DND-41 (cell line): ENCODE results near the gene PTPRR.
"Not testable (repeated sequence)": the region's sequence is repeated elsewhere in the genome, so short reads cannot be mapped to it uniquely, and the experiment has no call there.

Experiments
- ATAC-seq: fragments of 200-7000 bp; cut with Tn5 transposase; 3 replicates; pipeline ENCODE4 v1.9.1; 2021; ENCODE audit warnings: low read depth; ENCODE audit not compliant: insufficient read depth
- DNase-seq: peaks from one replicate; pipeline ENCODE4 v3.0.0-alpha.2; 2020
- H2AFZ ChIP-seq: 2 replicates; pipeline ENCODE4 v1.6.0; 2012; ENCODE audit warnings: low read depth, low read length
- H3K27ac ChIP-seq: 2 replicates; pipeline ENCODE4 v1.5.1; 2012; ENCODE audit warnings: low read length, inconsistent platforms
- H3K27me3 ChIP-seq: fragments of 200-600 bp; sonication (generic); 2 replicates; pipeline ENCODE4 v1.6.0; 2012; ENCODE audit warnings: low read length, mild to moderate bottlenecking, inconsistent platforms; ENCODE audit not compliant: insufficient read depth, poor library complexity
- H3K36me3 ChIP-seq: 2 replicates; pipeline ENCODE4 v1.5.1; 2012; ENCODE audit warnings: low read length, inconsistent platforms; ENCODE audit not compliant: insufficient read depth
- H3K4me1 ChIP-seq: 2 replicates; pipeline ENCODE4 v1.5.1; 2012; ENCODE audit warnings: mild to moderate bottlenecking, low read length; ENCODE audit not compliant: insufficient read depth
- H3K4me2 ChIP-seq: 2 replicates; pipeline ENCODE4 v1.6.0; 2012; ENCODE audit warnings: mild to moderate bottlenecking, moderate library complexity, low read length, inconsistent platforms; ENCODE audit not compliant: insufficient read depth
- H3K4me3 ChIP-seq, 2 experiments: fragments of 200-600 bp in 1 of 2; shearing (Covaris generic) in 1 of 2; 2 replicates each; pipeline ENCODE4 v1.5.1; 2012 to 2016; ENCODE audit warnings: inconsistent platforms in 2 of 2, low read length in 2 of 2, mild to moderate bottlenecking in 2 of 2, low read depth in 1 of 2, moderate library complexity in 1 of 2
- H3K79me2 ChIP-seq: 2 replicates; pipeline ENCODE4 v1.6.0; 2012; ENCODE audit warnings: low read length, inconsistent platforms; ENCODE audit not compliant: insufficient read depth
- H3K9ac ChIP-seq: 2 replicates; pipeline ENCODE4 v1.6.0; 2012; ENCODE audit warnings: low read depth, mild to moderate bottlenecking, inconsistent platforms, low read length, moderate library complexity
- H3K9me3 ChIP-seq: 2 replicates; pipeline ENCODE4 v1.5.1; 2012; ENCODE audit warnings: low read length, moderate library complexity, mild to moderate bottlenecking, inconsistent platforms; ENCODE audit not compliant: insufficient read depth, severe bottlenecking
- H4K20me1 ChIP-seq: 2 replicates; pipeline ENCODE4 v1.6.0; 2012; ENCODE audit warnings: low read length; ENCODE audit not compliant: insufficient read depth
- CTCF ChIP-seq: IDR thresholded peaks from 2 replicates; pipeline ENCODE4 v1.5.1; 2012; ENCODE audit warnings: borderline replicate concordance, low read length, moderate library complexity, mild to moderate bottlenecking; ENCODE audit not compliant: poor library complexity, severe bottlenecking; ENCODE audit errors: extremely low read depth
- EZH2 ChIP-seq: IDR thresholded peaks from 3 replicates; pipeline ENCODE4 v1.6.1; 2012; ENCODE audit warnings: borderline replicate concordance, low read depth, mild to moderate bottlenecking, moderate library complexity, low read length, inconsistent platforms; ENCODE audit not compliant: severe bottlenecking

PTPRR gene

DNA sequence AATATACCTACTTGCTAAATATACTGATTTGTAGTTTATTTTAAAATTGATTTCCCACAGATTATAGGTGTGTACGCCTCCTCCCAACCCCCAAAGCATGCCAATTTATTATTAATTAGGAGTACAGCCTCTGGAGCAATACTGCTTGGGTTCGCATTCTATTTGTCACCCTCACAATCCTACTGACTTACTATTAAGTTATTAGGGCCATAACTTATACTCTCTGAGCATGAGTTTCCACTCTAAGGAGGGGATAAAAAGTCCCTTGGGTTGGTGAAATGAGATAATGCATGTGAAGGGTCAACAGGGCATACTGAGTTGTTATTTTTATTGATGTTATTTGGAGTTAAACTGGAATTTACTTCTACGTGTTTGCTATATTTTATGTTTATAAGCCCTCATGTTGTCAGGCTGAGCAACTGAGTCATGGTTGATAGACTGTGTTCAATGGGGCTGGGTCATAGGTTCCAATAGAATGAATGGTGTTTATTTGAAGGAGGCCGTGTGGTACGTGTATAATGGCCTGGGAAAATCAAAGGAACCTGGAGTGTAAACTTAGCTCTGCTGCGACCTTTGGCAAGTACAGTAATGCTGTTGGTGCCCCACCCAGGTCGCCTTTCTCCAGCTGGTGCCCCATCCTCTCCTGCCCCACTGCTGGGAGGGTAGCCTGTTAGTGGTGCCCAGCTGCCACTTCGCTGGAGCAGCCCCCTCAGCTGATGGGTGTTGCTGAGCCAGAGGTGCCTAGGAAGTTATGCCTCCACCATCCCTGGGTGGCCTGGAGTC, 184.0 kb downstream of the PTPRR start:
- Histone ChIP-seq H3K27me3 (no peaks in the 10 kb centered on the region), H2AFZ (no peak overlapping the region), H3K79me2 (no peaks in the 10 kb centered on the region), H3K27ac (no peak overlapping the region), H3K9ac (no peak overlapping the region), H4K20me1 (no peaks in the 10 kb centered on the region), H3K9me3 (no peaks in the 10 kb centered on the region), H3K36me3 (no peaks in the 10 kb centered on the region), H3K4me1 (no peaks in the 10 kb centered on the region), H3K4me3 (no peak overlapping the region), H3K4me2 (no peak overlapping the region)
- ATAC-seq: no peak
- no peak for DNase-seq
- TF ChIP-seq CTCF (no peak), EZH2 (no peak)

- not testable (repeated sequence) for H4K20me1 ChIP-seq, H3K9me3 ChIP-seq, H3K4me1 ChIP-seq, DNase-seq, H2AFZ ChIP-seq, H3K27me3 ChIP-seq, ATAC-seq, H3K79me2 ChIP-seq, H3K4me2 ChIP-seq, H3K4me3 ChIP-seq, H3K27ac ChIP-seq, H3K36me3 ChIP-seq, H3K9ac ChIP-seq
These were observed 185.3 kb downstream of the PTPRR start for GRCh38 chr12:70735197-70735596.

GRCh38 chr12:70733385-70733784, 187.2 kb downstream of the PTPRR start:
- Histone ChIP-seq H3K27ac (no peak overlapping the region), H3K36me3 (no peaks in the 10 kb centered on the region), H3K9ac (no peak overlapping the region), H3K4me1 (no peaks in the 10 kb centered on the region), H2AFZ (no peak overlapping the region), H4K20me1 (no peaks in the 10 kb centered on the region), H3K4me2 (no peak overlapping the region), H3K79me2 (no peaks in the 10 kb centered on the region), H3K27me3 (no peaks in the 10 kb centered on the region), H3K4me3 (no peak overlapping the region), H3K9me3 (no peaks in the 10 kb centered on the region)
- peak; percentile 70 for TF ChIP-seq CTCF
- TF ChIP-seq EZH2: no peak
- ATAC-seq: peak; percentile 87
- peak; percentile 17 for DNase-seq

DNA sequence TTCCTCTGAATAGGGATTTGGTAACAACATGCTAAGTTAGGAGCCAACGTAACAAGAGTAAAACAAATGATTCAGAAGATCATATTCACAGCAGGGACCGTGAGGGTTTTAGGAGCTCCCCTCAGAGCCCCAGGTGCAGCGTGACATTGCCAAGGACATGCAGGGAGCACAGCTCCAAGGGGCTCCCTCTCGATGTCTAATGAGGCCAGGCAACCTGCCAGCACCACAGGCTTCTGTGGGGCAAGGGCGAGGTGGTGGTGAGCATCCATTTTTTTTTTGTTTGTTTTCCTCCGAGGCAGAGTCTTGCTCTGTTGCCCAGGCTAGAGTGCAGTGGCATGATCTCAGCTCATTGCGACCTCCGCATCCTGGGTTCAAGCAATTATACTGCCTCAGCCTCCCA, 188.3 kb downstream of the PTPRR start:
- DNase-seq (no peak), ATAC-seq (no peak)
- no peak for TF ChIP-seq EZH2
- TF ChIP-seq CTCF: no peak
- no peak overlapping the region for H3K9ac ChIP-seq
- no peak overlapping the region for H3K4me3 ChIP-seq
- H2AFZ ChIP-seq: no peak overlapping the region
- no peak overlapping the region for H3K4me2 ChIP-seq
- H3K9me3 ChIP-seq: no peaks in the 10 kb centered on the region
- H3K4me1 ChIP-seq: no peaks in the 10 kb centered on the region
- no peaks in the 10 kb centered on the region for H3K27me3 ChIP-seq
- H4K20me1 ChIP-seq: no peaks in the 10 kb centered on the region
- H3K27ac ChIP-seq: no peak overlapping the region
- H3K79me2 ChIP-seq: no peaks in the 10 kb centered on the region
- no peaks in the 10 kb centered on the region for H3K36me3 ChIP-seq
